ENCODE measurements around the gene TOPORS.
"Not testable (repeated sequence)": the region's sequence is repeated elsewhere in the genome, so short reads cannot be mapped to it uniquely, and the experiment has no call there.

The TOPORS gene

GRCh38 chr9:32558408-32558934 lies 6.1 kb upstream of the TOPORS start:
- TF ChIP-seq ZFX (IDR thresholded peaks at IDR 0.05) (no peak), CTCF (conservative IDR thresholded peaks at IDR 0.05) (no peak)
- no peak overlapping the region for H3K27ac ChIP-seq

- no peak for TF ChIP-seq ZFX (IDR thresholded peaks at IDR 0.05)
- no peak for TF ChIP-seq CTCF (conservative IDR thresholded peaks at IDR 0.05)
- no peak overlapping the region for H3K27ac ChIP-seq
These were observed 2.2 kb upstream of the TOPORS start for GRCh38 chr9:32554591-32554990.

DNA sequence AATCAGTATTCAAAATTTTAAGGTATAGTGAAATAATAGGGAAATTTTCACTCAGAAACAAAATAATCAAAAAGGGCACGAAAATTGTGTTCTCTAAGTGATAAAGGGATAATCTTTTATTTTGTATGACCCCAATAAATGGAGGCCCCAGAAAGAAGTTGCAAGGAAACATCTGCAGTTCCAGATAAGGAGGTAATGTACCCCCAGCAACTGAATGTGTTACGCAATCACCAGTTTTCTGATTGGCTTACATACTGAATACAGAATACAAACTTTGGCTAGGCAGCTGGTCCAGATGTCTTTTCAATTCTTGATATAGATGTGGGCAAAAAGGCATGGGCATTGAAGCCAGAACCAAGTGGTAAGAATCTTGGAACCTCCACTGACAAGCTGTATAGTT lies 1.7 kb upstream of the TOPORS start:
- no peak for TF ChIP-seq CTCF (conservative IDR thresholded peaks at IDR 0.05)
- TF ChIP-seq ZFX (IDR thresholded peaks at IDR 0.05) = no peak
- H3K27ac ChIP-seq = no peak overlapping the region

DNA sequence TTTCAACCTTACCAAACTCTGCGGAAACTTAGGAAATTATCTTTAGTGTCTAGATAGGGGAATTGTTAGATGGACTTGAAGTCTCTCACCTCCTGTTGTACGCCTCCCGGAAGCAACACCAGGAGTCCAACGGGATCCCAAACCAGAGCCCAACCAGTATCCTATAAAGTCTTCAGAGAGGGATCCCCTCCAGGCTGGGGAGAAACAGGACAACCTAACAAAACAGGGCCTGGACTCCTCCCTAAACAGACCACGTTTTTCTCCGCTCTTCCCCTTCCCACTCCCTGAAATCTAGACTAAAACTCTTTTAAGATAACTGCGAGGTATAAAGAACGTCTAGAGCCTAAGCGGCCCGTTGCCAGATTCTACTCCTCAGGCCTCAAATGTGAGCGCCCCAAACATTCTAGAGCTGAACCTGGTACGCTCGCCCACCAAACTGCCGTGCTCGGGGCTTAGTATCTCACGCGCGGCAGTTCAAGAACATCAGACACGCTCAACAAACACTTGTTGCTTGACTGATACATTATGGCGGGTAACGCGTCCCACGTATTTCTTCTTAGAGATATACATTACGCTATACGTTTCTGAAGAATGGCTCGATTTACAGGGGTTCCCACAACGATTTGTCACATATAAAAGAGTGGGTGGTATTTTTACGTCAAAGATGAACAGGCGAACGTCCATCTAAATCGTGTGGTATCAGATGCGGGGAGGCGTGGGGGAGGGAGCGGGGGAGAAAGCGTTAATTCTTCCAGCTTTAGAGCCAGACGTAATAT lies 922 bp downstream of the TOPORS start:
- peak overlapping the region; percentile 83 for H3K27ac ChIP-seq
- TF ChIP-seq CTCF (conservative IDR thresholded peaks at IDR 0.05) = no peak
- no peak for TF ChIP-seq ZFX (IDR thresholded peaks at IDR 0.05)

DNA sequence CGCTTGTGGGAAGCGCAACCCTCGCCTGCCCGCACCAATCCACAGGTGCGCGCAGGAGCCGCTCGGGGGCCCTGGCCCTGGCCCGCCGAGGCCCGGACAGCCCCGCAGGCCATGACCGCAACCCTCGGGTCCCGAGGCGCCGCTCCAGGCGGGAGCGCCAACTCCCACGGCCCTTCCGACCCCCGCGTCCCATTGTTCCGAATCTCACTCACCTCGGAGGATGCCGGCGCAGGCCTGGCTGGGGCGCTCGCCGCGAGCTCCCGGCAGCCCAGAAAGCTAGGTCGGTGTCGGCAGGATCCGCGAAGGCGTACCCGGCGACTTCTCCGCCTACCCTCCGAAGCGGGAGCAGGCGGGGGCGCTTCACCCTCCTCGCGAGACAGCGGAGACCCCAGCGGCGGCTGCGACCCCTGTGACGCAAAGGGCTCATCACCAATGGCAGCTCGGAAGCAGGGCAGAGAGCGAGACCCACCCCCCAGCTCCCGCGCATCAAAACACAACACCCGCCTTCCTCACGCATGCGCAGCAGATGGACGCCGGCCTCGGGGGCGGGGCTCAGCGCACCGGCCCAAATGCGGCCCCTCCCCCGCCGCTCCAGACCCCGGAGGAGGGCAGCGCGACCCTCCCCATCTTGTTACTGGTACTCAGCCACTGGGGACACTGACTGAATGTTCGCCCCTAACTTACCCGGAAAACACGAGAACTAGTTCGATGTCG lies 1.7 kb downstream of the TOPORS start:
- TF ChIP-seq CTCF (conservative IDR thresholded peaks at IDR 0.05) (no peak), ZFX (IDR thresholded peaks at IDR 0.05) (no peak)
- peak overlapping the region; percentile 83 for H3K27ac ChIP-seq

DNA sequence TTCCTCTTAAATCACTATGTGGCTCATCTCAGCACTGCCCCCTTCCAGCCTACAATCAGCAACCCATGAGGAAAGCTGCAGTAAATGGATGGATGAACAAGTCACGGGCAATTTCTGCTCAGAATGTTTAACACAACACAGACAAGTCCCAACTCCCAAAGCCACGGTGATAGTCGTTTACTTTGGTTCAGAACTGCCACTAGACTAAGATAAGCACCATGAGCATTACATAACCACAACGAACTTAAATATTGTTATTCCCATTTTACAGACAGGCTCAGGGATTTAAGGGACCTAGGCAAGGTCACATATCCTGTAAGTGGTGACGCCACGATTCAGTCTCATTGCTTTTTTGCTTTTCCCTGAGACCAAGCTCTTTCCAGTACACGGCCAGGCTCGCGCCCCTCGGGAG lies 2.2 kb downstream of the TOPORS start:
- TF ChIP-seq CTCF (conservative IDR thresholded peaks at IDR 0.05) (0 out of 2 replicates have a peak, but pooled peaks have one; percentile 3), ZFX (IDR thresholded peaks at IDR 0.05) (no peak)

DNA sequence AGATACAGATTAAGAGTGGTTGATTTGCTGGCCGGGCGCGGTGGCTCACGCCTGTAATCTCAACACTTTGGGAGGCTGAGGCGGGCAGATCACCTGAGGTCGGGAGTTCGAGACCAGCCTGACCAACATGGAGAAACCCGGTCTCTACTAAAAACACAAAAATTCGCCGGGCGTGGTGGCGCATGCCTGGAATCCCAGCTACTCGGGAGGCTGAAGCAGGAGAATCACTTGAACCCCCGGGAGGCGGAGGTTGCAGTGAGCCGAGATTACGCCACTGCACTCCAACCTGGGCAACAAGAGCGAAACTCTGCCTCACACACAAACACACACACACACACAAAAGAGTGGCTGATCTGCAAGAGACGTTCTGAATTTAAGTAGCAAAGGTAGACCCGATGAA lies 4.2 kb downstream of the TOPORS start:
- not testable (repeated sequence) for H3K27ac ChIP-seq

More for the DNA sequence above, 2.2 kb downstream of the TOPORS start:
- H3K27ac ChIP-seq = peak overlapping the region; percentile 83
